NCI-H2227 treated with DMSO at 0.1 percent for 48 hours (cell line): ENCODE data around the gene PPP2R3A.
A peak's percentile ranks its signal among the peaks of the same experiment; 100 is the strongest.
"Not testable (repeated sequence)": the region's sequence is repeated elsewhere in the genome, so short reads cannot be mapped to it uniquely, and the experiment has no call there.

Experiments used
- DNase-seq: peaks from one replicate; lab custom pipeline; 2025; lab: John Stamatoyannopoulos, UW

Gene PPP2R3A

GRCh38 chr3:135965506-135966270, at the start of gene PPP2R3A:
PPP2R3A (plus strand) TSS chr3:135965728; CDS start chr3:136001499, 35,771 bp downstream.
- DNase-seq: peak; percentile 73

- no peak for DNase-seq
Observed at GRCh38 chr3:135916310-135916709, 49.2 kb upstream of the PPP2R3A start.

GRCh38 chr3:135917076-135917475, 48.5 kb upstream of the PPP2R3A start:
- DNase-seq: no peak

- no peak for DNase-seq
Observed at GRCh38 chr3:135917927-135918597, 47.5 kb upstream of the PPP2R3A start.

- DNase-seq: no peak
Observed at GRCh38 chr3:135918600-135918999, 46.9 kb upstream of the PPP2R3A start.

- no peak for DNase-seq
Observed at GRCh38 chr3:135920275-135920674, 45.3 kb upstream of the PPP2R3A start.

GRCh38 chr3:135922903-135923250, 42.7 kb upstream of the PPP2R3A start:
- no peak for DNase-seq

GRCh38 chr3:135924506-135924905, 41.0 kb upstream of the PPP2R3A start:
- no peak for DNase-seq

GRCh38 chr3:135926664-135927063, 38.9 kb upstream of the PPP2R3A start:
- no peak for DNase-seq

GRCh38 chr3:135927155-135927554, 38.4 kb upstream of the PPP2R3A start:
- no peak for DNase-seq

- no peak for DNase-seq
Observed at GRCh38 chr3:135929670-135930069, 35.9 kb upstream of the PPP2R3A start.

GRCh38 chr3:135930255-135930654, 35.3 kb upstream of the PPP2R3A start:
- DNase-seq: no peak

GRCh38 chr3:135935171-135935570, 30.4 kb upstream of the PPP2R3A start:
- not testable (repeated sequence) for DNase-seq

- DNase-seq: not testable (repeated sequence)
Observed at GRCh38 chr3:135937766-135938165, 27.8 kb upstream of the PPP2R3A start.

GRCh38 chr3:135944831-135945230, 20.7 kb upstream of the PPP2R3A start:
- DNase-seq: no peak

GRCh38 chr3:135950941-135951340, 14.6 kb upstream of the PPP2R3A start:
- no peak for DNase-seq

- no peak for DNase-seq
Observed at GRCh38 chr3:135964160-135964955, 1.2 kb upstream of the PPP2R3A start.

- DNase-seq: no peak
Observed at GRCh38 chr3:135965129-135965505, 411 bp upstream of the PPP2R3A start.

GRCh38 chr3:135966271-135966961, 888 bp downstream of the PPP2R3A start:
- no peak for DNase-seq

- DNase-seq: no peak
Observed at GRCh38 chr3:135966962-135967274, 1.4 kb downstream of the PPP2R3A start.

GRCh38 chr3:135967867-135968266, 2.3 kb downstream of the PPP2R3A start:
- DNase-seq: no peak

GRCh38 chr3:135970506-135971116, 5.1 kb downstream of the PPP2R3A start:
- no peak for DNase-seq
